Fibroblast of the aortic adventitia (primary cell): Measurements from ENCODE around the gene CRLF1. TPM values are rescaled to one million over a fixed set of nuclear protein-coding genes. Genes with fewer than 3 reads are reported as not detected.

ENCODE experiments used
- DNase-seq: peaks from one replicate; pipeline ENCODE4 v3.0.0-alpha.2; 2010; ENCODE audit warnings: low read depth
- H3K4me3 ChIP-seq: 2 replicates; pipeline ENCODE4 v1.5.1; 2011; ENCODE audit warnings: low read depth, mild to moderate bottlenecking, control low read depth, low read length, moderate library complexity
- CTCF ChIP-seq: IDR thresholded peaks from 2 replicates; pipeline ENCODE4 v1.5.1; 2011; ENCODE audit warnings: mild to moderate bottlenecking, low read length, control low read depth, inconsistent platforms; ENCODE audit not compliant: insufficient read depth
- total RNA-seq: library from RNA; depleted of rRNA; stranded (reverse); fragments of >200 nt; gene quantifications from 2 replicates; pipeline ENCODE4 v1.2.3, GENCODE V29; 2012; ENCODE audit warnings: low replicate concordance

The CRLF1 gene
- total RNA-seq, 1 donor: 69.1 TPM

GRCh38 chr19:18580311-18580710 lies 26.3 kb downstream of the CRLF1 start:
- no peak overlapping the region for H3K4me3 ChIP-seq
- TF ChIP-seq CTCF: no peak
- DNase-seq: no peak

- H3K4me3 ChIP-seq: no peak overlapping the region
- no peak for TF ChIP-seq CTCF
- no peak for DNase-seq
Measured at GRCh38 chr19:18577365-18577914, 29.2 kb downstream of the CRLF1 start.

- DNase-seq: no peak
- no peak for TF ChIP-seq CTCF
- H3K4me3 ChIP-seq: no peak overlapping the region
Measured at GRCh38 chr19:18576383-18576782, 30.2 kb downstream of the CRLF1 start.

- TF ChIP-seq CTCF: no peak
- no peak for DNase-seq
Measured at GRCh38 chr19:18574691-18575291, 31.8 kb downstream of the CRLF1 start.

GRCh38 chr19:18571564-18572344 lies 34.8 kb downstream of the CRLF1 start, which contains the start of gene UBA52:
TSS of gene UBA52 (plus strand) at chr19:18571857. CDS start at chr19:18573301, 1,444 bp downstream.
- DNase-seq: peak; percentile 95
- no peak for TF ChIP-seq CTCF
- peak within 1 kb of the TSS; percentile 79 for H3K4me3 ChIP-seq

More at GRCh38 chr19:18574691-18575291, 31.8 kb downstream of the CRLF1 start:
- no peak overlapping the region for H3K4me3 ChIP-seq

- DNase-seq: no peak
- no peak for TF ChIP-seq CTCF
- H3K4me3 ChIP-seq: no peak overlapping the region
Measured at GRCh38 chr19:18568367-18568766, 38.2 kb downstream of the CRLF1 start.
